Central memory CD8-positive, alpha-beta T cell (primary cell): ENCODE measurements around the gene ANXA4.
"Not testable (repeated sequence)": the region's sequence is repeated elsewhere in the genome, so short reads cannot be mapped to it uniquely, and the experiment has no call there.

Experiments
- ATAC-seq: fragments of 150-1000 bp; cut with Tn5 transposase; replicated peaks from 2 replicates; pipeline ENCODE4 v1.10.0; 2022; ENCODE audit warnings: mild to moderate bottlenecking, moderate FRiP score, moderate number of reproducible peaks; ENCODE audit not compliant: poor library complexity, severe bottlenecking; ENCODE audit errors: extremely low read depth
- DNase-seq, 2 donors: peaks; one replicate each; pipeline ENCODE4 v3.0.0; 2021; ENCODE audit warnings: low spot score in 2 of 2
- H3K27ac Mint-ChIP-seq: one replicate; pipeline ENCODE4 v1.8.0; 2022; ENCODE audit warnings: low read depth, mild to moderate bottlenecking, moderate library complexity, mixed read lengths
- H3K27me3 Mint-ChIP-seq: one replicate; pipeline ENCODE4 v1.8.0; 2022; ENCODE audit warnings: mixed read lengths
- H3K36me3 Mint-ChIP-seq: one replicate; pipeline ENCODE4 v1.8.0; 2022; ENCODE audit warnings: mild to moderate bottlenecking, moderate library complexity, mixed read lengths; ENCODE audit not compliant: insufficient read depth
- H3K4me1 Mint-ChIP-seq: one replicate; pipeline ENCODE4 v1.8.0; 2022; ENCODE audit warnings: mixed read lengths
- H3K4me3 Mint-ChIP-seq: one replicate; pipeline ENCODE4 v1.8.0; 2022; ENCODE audit warnings: mild to moderate bottlenecking, moderate library complexity, mixed read lengths
- H3K9me3 Mint-ChIP-seq: one replicate; pipeline ENCODE4 v1.8.0; 2022; ENCODE audit warnings: mixed read lengths

The ANXA4 gene

GRCh38 chr2:69766014-69766413, 24.1 kb downstream of the ANXA4 start:
- no peak for DNase-seq
- no peak overlapping the region for H3K4me3 Mint-ChIP-seq
- H3K36me3 Mint-ChIP-seq = no peaks in the 10 kb centered on the region
- no peak for ATAC-seq
- no peaks in the 10 kb centered on the region for H3K9me3 Mint-ChIP-seq
- H3K4me1 Mint-ChIP-seq = peaks cover 29% of the 10 kb centered on the region
- no peak overlapping the region for H3K27ac Mint-ChIP-seq
- no peaks in the 10 kb centered on the region for H3K27me3 Mint-ChIP-seq

DNA sequence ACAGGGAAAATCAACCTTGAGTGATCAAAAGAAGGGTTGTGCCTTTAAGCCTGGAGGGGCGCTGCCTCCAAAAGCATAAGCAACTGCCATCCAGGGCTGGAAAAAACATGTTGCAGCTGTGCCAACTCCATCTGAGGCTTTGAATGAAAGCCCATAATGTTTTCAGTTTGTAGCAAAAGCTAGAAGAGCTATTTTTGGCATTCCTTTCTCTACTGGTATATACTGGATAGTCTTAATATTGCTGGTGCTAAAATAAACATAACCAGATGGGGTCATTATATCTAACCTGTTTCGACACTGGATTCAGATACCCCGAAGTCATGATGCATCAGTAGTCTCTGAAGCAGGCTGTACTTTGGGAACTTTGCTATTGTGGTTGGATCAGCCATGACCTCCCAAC, 25.1 kb downstream of the ANXA4 start:
- DNase-seq (no peak), ATAC-seq (no peak)
- Mint-ChIP-seq H3K9me3 (no peaks in the 10 kb centered on the region), H3K36me3 (no peaks in the 10 kb centered on the region), H3K27me3 (no peaks in the 10 kb centered on the region), H3K4me1 (peaks cover 29% of the 10 kb centered on the region), H3K27ac (no peak overlapping the region), H3K4me3 (no peak overlapping the region)

DNA sequence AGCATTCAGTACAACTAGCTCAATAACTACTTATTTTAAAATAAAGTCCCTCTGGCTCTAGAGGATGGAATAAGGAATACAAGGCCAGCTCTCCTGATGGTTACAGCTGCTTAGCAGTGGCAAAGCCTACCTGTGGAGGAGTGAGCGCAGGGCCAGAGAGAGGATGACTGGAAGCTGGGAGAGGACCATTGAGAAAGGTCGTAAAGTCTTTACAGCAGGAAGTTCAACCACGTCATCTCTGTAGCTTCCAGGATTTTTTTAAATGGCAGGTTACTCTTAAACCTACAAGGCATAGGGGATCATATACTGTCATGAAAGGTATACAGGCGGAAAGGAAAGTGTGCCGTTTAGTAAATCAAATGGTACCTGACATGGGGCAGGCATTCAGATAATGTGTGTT, 26.3 kb downstream of the ANXA4 start:
- Mint-ChIP-seq H3K4me1 (peaks cover 29% of the 10 kb centered on the region), H3K27me3 (no peaks in the 10 kb centered on the region), H3K27ac (no peak overlapping the region), H3K9me3 (no peaks in the 10 kb centered on the region), H3K36me3 (no peaks in the 10 kb centered on the region), H3K4me3 (no peak overlapping the region)
- DNase-seq = no peak
- ATAC-seq = no peak

DNA sequence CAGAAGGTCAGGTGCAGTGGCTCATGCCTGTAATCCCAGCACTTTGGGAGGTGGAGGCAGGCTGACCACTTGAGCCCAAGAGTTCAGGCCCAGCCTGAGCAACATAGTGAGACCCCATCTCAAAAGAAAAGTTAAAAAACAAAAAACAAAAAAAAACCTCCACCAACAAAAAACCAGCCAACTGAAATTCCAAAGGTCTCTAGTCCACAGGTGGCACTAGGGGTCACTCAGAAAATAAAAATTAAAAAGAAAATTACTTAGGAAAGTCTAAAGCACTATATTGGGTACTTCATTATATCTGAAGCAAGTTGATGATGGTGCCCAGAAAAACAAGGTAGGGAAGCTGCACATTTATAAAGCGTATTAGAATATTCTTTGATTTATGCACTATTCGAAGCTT, 26.9 kb downstream of the ANXA4 start:
- no peak overlapping the region for H3K27ac Mint-ChIP-seq
- no peaks in the 10 kb centered on the region for H3K9me3 Mint-ChIP-seq
- DNase-seq = no peak
- ATAC-seq = no peak
- no peak overlapping the region for H3K4me3 Mint-ChIP-seq
- peaks cover 30% of the 10 kb centered on the region for H3K4me1 Mint-ChIP-seq
- H3K36me3 Mint-ChIP-seq = no peaks in the 10 kb centered on the region
- no peaks in the 10 kb centered on the region for H3K27me3 Mint-ChIP-seq

- H3K27me3 Mint-ChIP-seq = no peaks in the 10 kb centered on the region
- H3K9me3 Mint-ChIP-seq = no peaks in the 10 kb centered on the region
- H3K36me3 Mint-ChIP-seq = no peaks in the 10 kb centered on the region
- peaks cover 34% of the 10 kb centered on the region for H3K4me1 Mint-ChIP-seq
- DNase-seq (no peak), ATAC-seq (no peak)
- peak overlapping the region; percentile 23 for H3K4me3 Mint-ChIP-seq
- no peak overlapping the region for H3K27ac Mint-ChIP-seq
These were observed 27.3 kb downstream of the ANXA4 start for GRCh38 chr2:69769272-69769671.

- peak overlapping the region; percentile 37 for H3K4me3 Mint-ChIP-seq
- peak overlapping the region; percentile 49 for H3K27ac Mint-ChIP-seq
- H3K4me1 Mint-ChIP-seq = peaks cover 39% of the 10 kb centered on the region
- no peaks in the 10 kb centered on the region for H3K9me3 Mint-ChIP-seq
- no peak for DNase-seq
- H3K27me3 Mint-ChIP-seq = no peaks in the 10 kb centered on the region
- H3K36me3 Mint-ChIP-seq = peaks cover under 1% of the 10 kb centered on the region
- ATAC-seq = peak; percentile 50
These were observed 28.3 kb downstream of the ANXA4 start for GRCh38 chr2:69770193-69770702.

DNA sequence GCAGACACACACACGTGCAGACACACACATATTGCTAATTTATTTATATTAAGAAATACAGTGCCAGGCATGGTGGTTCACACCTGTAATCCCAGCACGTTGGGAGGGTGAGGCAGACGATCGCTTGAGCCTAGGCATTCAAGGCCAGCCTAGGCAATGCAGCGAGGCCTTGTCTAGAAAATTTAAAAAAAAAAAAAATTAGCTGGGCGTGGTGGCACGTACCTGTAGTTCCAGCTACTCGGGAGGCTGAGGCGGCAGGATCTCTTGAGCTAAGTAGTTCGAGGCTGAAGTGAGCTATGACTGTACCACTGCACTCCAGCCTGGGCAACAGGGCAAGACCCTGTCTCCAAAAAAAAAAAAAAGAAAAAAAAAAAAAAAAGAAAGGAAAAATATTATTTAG, 28.8 kb downstream of the ANXA4 start:
- peaks cover 2% of the 10 kb centered on the region for H3K36me3 Mint-ChIP-seq
- ATAC-seq (no peak), DNase-seq (no peak)
- H3K4me3 Mint-ChIP-seq = no peak overlapping the region
- H3K4me1 Mint-ChIP-seq = peaks cover 39% of the 10 kb centered on the region
- no peaks in the 10 kb centered on the region for H3K9me3 Mint-ChIP-seq
- peak overlapping the region; percentile 49 for H3K27ac Mint-ChIP-seq
- no peaks in the 10 kb centered on the region for H3K27me3 Mint-ChIP-seq

DNA sequence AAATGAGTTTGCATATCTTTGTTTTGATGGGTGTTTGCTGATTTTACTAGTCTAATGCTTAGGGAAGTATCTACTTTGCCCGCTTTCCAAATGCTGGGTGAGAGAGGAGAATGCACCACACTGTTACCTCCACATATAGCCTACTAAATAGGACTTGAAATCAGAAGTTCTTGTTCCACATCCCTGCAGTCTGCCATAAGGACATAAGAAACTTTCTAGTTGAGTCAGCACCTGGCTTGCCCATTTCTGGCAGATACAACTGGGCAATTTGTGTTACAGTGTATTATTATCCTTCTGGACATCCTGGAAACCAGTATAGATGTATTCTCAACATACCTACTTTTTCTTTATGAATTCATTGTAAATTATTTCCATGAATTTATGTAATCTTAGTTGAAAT, 29.5 kb downstream of the ANXA4 start:
- H3K36me3 Mint-ChIP-seq = peaks cover 2% of the 10 kb centered on the region
- H3K4me1 Mint-ChIP-seq = peaks cover 39% of the 10 kb centered on the region
- ATAC-seq = no peak

GRCh38 chr2:69773206-69773605, 31.3 kb downstream of the ANXA4 start:
- no peaks in the 10 kb centered on the region for H3K9me3 Mint-ChIP-seq
- no peak overlapping the region for H3K27ac Mint-ChIP-seq
- H3K4me1 Mint-ChIP-seq = peaks cover 39% of the 10 kb centered on the region
- no peaks in the 10 kb centered on the region for H3K27me3 Mint-ChIP-seq
- H3K36me3 Mint-ChIP-seq = peaks cover 2% of the 10 kb centered on the region
- no peak overlapping the region for H3K4me3 Mint-ChIP-seq
- DNase-seq (no peak), ATAC-seq (no peak)

More for the DNA sequence above, 29.5 kb downstream of the ANXA4 start:
- Mint-ChIP-seq H3K9me3 (no peaks in the 10 kb centered on the region), H3K27ac (no peak overlapping the region), H3K4me3 (no peak overlapping the region), H3K27me3 (no peaks in the 10 kb centered on the region)
- no peak for DNase-seq

DNA sequence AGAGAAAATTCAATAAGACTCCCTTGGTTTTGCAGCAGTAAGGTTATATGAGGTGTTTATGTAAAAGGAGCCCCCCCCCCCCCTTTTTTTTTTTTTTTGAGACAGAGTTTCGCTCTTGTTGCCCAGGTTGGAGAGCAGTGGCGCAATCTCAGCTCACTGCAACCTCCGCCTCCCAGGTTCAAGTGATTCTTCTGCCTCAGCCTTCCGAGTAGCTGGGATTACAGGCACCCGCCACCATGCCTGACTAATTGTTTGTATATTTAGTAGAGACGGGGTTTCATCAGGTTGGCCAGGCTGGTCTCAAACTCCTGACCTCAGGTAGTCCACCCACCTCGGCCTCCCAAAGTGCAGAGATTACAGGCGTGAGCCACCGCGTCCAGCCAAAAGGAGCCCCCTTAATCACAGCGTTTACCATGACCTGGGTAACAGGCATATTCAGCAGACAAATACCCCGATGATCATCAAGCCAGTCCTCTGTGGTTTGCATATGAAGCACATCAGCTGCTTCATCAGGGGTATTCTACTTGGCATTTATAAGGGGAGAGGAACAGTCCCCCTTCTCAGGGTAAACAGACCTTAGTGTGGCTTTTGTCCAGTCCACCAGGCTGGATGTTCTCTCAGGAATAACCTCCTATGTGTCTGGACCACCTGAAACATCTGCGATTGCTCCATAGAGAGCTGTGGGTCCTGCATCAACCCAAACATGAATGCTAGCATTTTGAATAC, 32.5 kb downstream of the ANXA4 start:
- H3K27me3 Mint-ChIP-seq, H3K9me3 Mint-ChIP-seq, ATAC-seq, H3K36me3 Mint-ChIP-seq, DNase-seq: not testable (repeated sequence)
- Mint-ChIP-seq H3K27ac (peak overlapping the region; percentile 71), H3K4me1 (peaks cover 39% of the 10 kb centered on the region), H3K4me3 (peak overlapping the region; percentile 33)

GRCh38 chr2:69774984-69775982, 33.3 kb downstream of the ANXA4 start:
- peak overlapping the region; percentile 32 for H3K27ac Mint-ChIP-seq
- peaks cover 37% of the 10 kb centered on the region for H3K4me1 Mint-ChIP-seq
- H3K27me3 Mint-ChIP-seq = no peaks in the 10 kb centered on the region
- H3K9me3 Mint-ChIP-seq = no peaks in the 10 kb centered on the region
- peak overlapping the region; percentile 33 for H3K4me3 Mint-ChIP-seq
- DNase-seq = peak in 1 of 2 donors; percentile 18
- H3K36me3 Mint-ChIP-seq = peaks cover 2% of the 10 kb centered on the region
- ATAC-seq = peak; percentile 92

DNA sequence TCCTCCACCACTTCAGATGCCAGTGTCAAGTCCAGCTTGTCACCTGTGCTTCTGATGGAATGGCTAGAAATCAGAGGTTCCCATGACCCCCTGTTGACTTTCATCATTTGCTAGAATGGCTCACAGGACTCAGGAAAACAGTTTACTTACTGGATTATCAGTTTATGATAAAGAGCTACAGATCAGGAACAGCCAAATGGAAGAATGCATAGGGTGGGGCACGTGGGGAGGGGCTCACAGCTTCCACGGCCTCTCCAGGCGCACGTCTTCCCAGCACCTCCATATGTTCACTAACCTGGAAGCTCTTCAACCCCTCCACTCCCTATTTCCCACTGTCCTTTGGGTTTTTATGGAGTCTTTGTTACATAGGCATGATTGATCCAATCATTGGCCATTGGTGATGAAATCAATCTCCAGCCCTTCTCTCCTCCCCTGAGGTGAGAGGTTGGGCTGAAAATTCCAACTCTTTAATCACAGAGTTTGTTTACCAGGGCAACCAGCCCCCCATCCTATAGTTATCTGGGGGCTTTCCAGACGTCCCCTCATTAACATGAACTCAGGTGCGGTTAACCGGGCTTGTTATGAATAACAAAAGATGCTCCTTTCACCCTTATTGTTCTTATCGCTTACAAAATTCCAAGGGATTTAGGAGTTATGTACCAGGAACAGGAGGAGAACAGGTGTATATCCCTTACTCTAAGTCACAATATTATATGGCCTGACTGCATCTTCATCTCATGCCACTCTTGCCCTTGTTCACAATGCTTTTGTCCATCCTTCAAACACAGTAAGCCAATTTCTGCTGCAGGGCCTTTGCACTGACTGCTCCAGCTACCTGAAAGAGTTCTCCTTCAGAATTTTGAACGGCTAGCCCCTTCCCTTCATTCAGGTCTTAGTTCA, 35.2 kb downstream of the ANXA4 start:
- no peaks in the 10 kb centered on the region for H3K27me3 Mint-ChIP-seq
- H3K4me1 Mint-ChIP-seq = peaks cover 35% of the 10 kb centered on the region
- ATAC-seq (no peak), DNase-seq (no peak)
- H3K4me3 Mint-ChIP-seq = no peak overlapping the region
- H3K27ac Mint-ChIP-seq = no peak overlapping the region
- H3K36me3 Mint-ChIP-seq = peaks cover 2% of the 10 kb centered on the region
- no peaks in the 10 kb centered on the region for H3K9me3 Mint-ChIP-seq
